CD4-positive, alpha-beta T cell treated with Interferon alpha-2 for 1 hour (primary cell): ENCODE measurements around the gene THBS4.
"Not testable (repeated sequence)": the region's sequence is repeated elsewhere in the genome, so short reads cannot be mapped to it uniquely, and the experiment has no call there.

Experiments
- DNase-seq, 2 donors: peaks; one replicate each; pipeline ENCODE4 v3.0.0-alpha.2; 2020 to 2022

The THBS4 gene

DNA sequence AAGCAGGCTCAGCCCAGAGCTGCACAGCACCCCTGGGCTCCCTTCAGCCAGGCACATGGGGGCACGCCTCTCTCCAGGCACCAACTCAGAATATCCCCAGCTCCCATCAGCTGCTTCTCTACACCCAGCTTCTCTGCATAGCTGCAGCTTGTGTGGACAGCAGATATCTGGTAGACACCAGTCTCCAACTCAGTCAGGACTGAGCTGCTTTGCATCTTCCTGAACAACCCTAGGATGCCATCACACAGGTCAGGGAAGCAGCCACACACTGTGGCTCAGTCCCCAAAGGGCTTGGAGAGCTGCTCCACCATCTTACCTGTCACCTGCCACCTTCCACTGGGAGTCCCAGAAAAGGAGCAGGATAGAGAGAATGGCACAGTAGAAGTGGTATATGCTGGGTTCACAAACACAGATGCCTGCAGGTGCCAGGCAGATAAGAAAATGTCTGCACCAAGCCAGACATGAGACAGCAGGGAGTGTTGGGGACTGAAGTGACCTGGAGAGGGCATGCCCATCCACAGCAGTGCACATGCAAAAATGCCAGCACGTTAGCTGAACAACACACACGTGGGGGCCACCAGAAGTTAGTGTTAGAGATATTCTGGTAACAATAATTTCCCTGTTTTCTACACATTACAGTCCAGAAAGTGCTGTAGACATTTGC, 42.0 kb downstream of the THBS4 start:
- no peak for DNase-seq

DNA sequence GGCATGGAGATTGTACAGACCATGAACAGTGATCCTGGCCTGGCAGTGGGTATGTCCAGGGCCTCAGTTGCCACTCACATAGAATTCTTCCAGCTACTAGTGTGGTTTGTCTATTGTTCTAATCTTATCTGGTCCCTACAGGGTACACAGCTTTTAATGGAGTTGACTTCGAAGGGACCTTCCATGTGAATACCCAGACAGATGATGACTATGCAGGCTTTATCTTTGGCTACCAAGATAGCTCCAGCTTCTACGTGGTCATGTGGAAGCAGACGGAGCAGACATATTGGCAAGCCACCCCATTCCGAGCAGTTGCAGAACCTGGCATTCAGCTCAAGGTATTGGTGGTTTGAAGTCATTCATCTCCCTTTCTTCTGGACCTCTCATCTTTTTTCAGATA, 43.8 kb downstream of the THBS4 start:
- no peak for DNase-seq

DNA sequence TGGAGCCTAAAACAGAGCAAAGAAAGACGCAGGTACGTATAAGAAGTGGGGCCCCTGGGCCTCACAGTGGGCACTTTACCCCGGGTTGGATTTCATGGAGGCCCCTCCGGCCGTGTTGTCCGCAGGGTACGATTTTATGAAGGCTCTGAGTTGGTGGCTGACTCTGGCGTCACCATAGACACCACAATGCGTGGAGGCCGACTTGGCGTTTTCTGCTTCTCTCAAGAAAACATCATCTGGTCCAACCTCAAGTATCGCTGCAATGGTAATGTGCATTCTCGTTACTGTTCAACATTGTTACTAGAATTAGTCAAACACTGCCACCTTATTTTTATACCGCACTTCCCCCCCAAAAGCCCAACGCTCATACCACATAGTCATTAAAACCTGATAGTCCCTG, 47.1 kb downstream of the THBS4 start:
- DNase-seq, result no peak

DNA sequence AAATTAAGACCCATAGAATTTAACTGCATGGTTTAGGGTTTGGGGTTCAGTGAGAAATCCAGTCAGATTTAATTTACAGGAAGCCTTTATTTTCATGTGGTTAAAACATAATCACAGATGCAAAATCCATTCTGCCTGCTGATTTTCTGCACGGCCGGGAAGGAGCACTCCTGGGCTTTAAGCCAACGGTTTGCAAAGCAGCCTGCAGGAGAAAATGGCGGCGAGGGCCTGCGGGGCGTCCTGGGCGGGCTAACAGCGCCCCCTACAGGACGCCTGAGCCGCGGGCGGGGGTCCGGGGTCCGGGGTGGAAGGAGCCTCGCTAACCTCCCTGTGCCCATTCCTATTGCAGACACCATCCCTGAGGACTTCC, 47.6 kb downstream of the THBS4 start:
- DNase-seq, result peak; percentile 43 to 60

DNA sequence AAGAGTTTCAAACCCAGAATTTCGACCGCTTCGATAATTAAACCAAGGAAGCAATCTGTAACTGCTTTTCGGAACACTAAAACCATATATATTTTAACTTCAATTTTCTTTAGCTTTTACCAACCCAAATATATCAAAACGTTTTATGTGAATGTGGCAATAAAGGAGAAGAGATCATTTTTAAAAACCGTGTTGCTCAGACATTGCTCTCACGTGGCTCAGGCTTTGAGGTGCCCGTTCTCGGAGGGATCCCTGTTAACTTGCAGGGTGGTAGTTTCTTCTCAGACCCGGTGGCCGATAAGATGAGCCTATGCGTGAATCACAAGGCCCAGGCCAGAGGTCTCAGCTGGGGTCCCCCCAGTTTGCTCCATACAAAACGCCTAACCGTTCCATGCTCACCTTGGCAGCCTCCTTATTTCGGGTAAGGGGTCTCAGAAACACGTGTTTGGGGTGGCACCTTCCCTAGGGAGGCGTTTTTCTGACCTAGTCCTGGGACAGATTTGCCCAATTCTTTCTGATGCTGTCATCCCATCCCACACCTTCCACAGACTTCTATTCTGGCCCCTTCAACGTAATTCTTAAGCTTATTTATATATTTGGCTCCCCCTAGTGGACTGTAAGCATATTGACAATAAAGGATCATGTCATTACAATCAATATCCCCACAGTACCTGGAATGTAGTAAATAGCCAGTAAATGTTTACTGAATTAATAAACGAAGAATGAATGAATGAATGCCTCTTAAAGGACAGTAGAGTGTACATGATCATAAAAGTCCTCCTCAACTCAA, 48.1 kb downstream of the THBS4 start:
- peak in 1 of 2 donors; percentile 63 for DNase-seq

DNA sequence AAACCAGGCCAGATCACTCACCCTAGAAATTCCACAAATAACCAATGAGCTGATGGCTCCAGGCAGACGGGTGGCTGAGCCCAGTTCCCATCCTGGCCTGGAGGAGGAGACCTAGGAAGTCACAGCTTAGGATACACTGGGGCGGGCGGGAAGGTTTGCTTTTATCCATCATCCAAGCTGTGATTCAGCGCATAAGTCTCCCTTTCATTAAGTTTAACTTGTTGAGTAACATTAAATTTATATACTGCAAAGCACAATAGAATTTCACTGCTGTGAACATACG, 55.7 kb downstream of the THBS4 start:
- DNase-seq, result no peak

DNA sequence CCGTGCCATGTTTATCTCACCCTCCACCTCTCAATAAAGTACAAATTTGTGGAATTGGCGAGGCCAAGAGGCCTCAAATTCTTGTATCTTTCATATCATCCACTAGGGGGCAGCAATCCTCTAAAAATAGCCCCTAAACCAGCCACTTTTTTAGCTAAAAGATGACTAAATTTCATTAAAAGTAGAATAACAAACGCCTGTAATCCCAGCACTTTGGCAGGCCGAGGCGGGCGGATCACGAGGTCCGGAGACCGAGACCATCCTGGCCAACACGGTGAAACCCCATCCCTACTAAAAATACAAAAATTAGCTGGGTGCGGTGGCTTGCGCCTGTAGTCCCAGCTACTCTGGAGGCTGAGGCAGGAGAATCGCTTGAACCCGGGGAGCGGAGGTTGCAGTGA, 56.6 kb downstream of the THBS4 start:
- DNase-seq, result peak; percentile 27 to 77

DNA sequence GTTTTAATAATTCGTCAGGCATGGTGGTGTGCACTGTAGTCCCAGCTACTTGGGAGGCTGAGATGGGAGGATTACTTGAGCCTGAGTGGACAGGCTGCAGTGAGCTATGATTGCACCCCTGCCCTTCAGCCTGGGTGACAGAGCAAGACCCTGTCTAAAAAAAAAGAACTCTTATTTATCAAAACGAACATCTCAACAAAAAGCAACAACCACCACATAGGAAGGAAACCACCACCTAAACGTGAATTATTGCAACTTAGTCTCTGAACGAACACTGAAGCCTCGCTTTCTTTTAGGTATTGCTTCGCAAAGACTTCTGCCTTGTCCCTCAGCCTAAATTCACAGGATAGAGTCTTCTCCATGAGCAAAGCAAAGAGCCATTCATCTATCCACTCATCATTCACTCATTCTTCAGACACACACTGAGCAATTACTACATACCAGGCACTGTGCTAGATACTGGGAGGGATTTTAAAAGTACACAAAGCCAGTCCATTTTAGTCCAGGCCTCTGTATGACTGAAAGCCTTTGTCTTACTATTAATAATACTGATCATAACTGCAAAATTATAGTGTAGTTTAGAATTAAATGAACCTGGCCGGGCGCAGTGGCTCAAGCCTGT, 57.4 kb downstream of the THBS4 start:
- no peak for DNase-seq

DNA sequence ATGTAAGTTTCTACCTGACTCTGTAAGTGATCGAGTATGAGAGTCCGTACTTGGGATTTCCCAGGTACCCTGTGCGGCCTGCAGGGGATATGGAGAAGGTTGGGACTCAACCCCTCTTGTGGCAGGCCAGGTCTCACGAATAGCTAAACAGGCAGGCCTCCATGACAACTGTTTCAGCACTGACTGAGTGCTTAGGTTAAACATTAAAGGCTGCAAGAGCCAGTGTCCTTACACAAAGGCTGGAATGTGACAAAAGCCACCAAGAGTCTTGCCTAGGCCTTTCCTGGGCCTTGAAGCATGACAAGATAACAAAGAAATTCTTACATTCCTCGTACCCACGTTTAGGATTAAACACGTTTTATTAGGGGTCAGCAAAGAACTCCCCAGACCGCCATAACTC, 58.6 kb downstream of the THBS4 start:
- DNase-seq, result no peak

DNA sequence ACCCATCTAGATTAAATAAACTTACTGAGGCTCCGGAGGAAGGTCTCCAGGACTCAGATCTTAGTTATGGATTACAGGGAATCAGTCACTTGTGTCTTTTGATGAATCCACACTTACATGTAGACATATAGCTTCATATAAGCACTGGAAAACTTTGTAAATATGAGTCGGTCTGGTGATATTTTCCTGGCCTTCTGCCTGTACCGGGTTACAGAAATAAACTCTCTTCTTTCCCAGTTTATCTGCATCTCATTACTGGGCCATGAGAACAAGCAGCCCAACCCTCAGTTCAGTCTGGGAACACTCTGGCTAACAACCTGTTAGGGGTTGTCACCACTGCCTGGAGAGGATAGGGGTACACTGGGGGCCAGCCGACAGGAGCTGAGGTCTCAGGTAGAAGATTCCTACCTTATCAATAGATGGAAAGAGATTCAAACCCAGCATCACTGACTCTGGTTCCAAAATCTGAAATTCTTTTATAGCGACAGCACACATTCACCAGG, 59.1 kb downstream of the THBS4 start:
- DNase-seq, result no peak

DNA sequence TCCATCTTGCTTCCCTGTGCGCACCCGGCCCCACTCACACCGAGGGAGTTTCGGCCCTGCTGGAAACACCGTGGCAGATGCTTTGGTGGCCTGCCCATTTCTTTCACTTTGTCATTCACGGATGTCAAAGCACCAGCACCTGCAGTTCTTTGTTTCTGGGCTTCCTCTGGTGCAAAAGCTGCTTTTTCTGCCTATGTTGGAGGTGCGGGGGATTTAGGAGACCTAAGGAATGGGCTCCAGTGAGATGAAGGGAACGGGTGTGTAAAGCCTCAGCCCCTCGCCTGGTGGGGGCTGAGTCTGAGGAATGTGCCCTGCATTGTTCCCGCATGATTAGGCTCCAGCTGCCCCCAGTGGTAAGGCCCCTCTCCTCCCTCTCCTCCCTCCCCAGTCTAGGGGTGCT, 62.3 kb downstream of the THBS4 start:
- DNase-seq, result no peak

DNA sequence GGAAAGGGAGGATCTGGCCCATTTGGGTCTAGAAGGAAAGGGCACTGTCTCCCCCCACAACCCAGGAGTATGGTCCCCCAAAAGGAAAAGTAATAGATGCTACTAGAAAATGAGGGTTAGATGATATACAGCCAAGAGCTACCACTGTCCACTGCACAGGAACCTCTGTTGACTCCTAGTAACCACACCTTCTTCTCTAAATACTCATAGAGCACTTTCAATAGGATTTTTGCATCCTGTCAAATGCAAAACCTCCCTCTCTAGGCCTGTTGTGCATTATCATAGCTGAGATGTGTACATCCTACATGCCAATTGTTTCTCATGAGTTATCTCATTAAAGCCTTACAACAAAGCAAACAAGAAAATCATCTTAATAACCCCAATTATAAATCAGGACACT, 66.8 kb downstream of the THBS4 start:
- no peak for DNase-seq

DNA sequence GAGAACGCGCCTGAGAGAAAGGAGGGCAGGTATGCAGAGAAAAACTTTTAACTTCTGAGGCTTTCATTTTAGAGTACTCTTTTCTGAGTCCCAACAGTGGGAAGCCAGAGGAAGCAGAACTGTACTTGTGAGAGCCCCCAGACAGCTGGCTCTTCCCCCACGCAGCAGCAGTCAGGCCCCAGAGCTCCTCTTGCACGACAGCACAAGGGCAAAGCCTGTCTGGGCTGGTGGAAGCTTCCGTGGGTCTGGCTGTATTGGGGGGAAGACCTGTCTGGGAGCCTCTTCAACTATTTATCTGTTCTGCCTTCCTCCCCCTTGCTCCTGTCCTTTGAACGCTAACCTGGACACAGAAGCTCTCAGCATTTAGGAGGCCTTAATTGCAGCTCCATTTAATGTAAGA, 68.2 kb downstream of the THBS4 start:
- no peak for DNase-seq

DNA sequence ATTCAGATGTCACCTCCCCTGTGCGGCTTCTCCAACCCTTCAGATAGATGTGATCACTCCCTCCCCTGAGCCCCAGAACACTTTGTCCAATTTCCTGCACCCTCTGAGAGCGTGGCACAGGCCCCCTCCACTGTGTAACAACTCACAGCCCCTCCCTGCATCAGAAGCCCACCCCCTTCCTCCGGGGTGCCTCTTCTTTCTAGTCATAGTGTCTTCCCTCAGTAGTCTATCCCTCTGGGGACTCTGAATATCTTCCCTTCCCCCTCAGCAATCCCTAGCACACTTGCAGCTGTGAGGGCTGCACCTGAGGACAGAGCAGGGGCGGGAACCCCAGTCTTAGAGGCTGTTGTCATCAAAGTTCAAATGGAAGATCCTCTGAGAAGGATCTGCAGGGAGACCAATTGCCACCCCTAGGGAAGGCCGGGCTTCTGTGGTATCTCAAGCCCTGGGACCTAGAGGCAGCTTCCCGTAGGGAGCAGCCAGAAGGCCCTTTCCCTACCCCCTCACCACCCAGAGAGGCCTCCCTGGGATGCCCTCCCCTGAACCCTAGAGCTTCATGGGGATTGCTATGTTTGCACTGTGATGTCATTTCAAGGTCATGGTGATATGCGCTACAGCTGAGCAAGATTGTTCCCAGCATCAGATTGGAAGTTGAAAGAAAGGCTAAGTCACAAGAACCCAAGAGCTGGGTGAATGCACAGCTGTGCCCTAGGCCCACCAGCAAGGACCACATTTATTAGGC, 70.7 kb downstream of the THBS4 start:
- DNase-seq, result no peak

DNA sequence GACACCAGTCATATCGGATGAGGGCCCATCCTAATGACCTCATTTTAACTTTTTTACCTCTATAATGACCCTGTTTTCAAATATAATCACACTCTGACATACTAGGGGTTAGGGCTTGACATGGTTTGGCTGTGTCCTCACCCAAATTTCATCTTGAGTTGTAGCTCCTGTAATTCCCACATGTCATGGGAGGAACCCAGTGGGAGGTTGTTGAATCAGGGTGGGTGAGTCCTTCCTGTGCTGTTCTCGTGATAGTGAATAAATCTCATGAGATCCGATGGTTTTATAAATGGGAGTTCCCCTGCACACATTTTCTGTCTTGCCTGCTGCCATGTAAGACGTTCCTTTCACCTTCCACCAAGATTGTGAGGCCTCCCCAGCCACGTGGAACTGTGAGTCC, 71.8 kb downstream of the THBS4 start:
- no peak for DNase-seq

DNA sequence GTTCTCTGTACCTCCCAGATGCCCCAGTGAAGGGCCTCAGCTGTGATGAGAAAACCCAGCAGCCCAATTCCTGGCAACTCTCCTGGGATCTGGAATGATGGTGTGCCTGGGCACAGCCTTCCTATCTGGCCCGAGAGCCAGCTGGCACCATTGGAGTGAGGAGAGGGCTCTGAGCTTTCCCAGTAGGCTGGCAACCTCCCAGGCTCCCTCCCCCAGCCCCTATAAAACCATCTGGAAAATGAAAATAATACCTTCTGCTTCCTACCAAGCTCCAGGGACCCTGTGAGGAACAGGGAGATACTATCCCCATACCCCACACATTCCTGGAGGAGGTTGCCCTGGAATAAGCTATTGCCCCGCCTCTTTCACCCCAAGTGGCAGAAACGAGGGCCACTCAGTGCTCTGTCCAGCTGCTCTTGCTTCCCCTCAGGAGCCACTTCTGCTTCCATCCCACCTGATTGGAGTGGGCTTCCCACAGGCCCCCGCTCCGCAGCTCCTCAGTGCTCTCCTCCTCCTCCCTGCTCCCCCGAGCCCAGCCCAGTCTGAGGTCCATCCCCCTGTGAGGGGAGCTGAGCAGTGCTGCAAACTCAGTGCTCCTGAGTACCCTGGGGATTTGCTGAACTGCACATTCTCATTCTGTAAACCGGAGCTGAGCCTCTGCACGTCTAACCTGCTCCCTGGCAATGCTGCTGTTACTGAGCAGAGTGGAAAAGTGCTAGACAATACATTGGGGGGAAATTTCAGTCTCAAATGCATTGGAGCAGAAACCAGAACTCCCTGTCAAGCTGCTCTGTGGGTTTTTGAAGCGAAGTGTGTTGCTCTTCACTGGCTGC, 74.7 kb downstream of the THBS4 start:
- no peak for DNase-seq

DNA sequence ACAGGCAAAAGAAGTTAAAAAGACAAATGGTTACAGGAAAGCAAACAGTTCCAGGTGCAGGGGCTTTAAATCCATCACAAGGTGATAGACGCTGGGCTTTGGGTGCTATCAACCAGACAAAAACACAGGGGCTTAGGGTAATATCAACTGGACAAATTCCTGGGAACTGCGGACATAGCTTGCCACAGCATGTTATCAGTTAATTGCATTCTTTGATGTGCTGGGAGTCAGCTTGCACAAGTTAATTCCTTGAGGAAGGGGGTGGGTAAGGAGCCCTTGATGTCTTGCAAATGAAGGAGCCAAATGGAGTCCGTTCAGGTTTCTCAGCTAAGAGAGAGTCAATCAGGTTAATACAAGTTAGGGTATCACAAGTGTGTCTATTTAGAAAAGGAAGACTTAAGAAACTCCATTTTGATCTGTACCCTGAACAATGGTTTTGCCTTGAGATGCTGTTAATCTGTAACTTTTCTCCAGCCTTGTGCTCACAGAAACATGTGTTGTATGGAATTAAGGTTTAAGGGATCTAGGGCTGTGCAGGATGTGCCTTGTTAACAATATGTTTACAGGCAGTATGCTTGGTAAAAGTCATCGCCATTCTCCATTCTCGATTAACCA, 76.3 kb downstream of the THBS4 start:
- not testable (repeated sequence) for DNase-seq

DNA sequence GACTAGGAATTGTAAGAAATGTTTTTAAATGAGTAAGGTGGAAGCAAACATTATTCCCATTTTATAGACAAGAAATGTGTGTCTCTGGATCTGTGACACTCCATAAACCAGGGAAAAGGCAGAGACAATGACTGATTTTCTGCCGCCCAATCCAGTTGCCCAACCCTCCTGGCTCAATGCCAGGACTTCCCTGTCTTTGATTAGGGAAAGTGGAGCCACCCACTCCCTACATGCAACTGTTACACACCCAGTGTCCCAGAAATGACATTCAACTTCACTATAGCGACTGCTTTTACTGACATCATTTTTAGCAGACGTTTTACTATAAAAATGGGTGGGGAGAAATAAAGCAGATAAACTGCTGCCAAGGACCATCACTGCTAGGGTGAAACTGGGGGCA, 79.7 kb downstream of the THBS4 start:
- no peak for DNase-seq

DNA sequence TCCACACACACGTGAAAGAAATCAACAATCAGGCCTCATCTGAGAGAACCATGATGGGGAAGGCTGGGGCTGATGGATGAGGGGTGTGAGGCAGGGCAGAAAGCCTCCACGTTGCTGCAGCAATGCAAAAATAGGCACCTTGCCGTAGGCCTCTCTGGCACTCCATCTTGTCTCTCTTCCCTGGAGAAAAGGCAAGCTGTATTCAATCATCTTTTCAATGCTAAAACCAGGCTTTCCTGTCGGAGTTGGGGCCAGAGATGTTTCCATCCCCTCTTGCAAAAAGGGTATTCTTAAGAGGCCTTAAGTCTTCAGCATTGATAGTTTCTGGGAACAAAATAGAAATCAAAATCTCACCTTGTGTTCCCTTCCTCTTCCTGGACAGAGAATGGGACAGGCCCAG, 80.9 kb downstream of the THBS4 start:
- no peak for DNase-seq

DNA sequence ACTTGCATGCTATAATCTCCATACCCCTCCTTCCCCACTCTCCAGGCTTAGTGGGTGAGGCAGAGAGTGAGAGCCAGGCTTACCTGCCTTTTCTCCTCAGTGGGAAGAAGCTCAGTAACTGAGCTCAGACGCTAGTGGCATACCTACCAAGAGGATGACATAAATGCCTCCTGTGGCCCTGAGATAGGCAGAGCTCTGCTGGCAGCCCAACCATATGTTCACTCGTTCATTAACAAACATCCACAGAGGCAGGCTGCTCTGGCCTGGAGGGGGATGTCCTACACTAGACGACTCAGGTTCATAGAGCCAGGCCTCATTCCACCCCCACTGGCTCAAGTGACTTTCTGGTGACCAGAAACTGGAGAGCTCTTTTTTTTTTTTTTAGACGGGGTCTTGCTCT, 81.3 kb downstream of the THBS4 start:
- DNase-seq, result no peak

DNA sequence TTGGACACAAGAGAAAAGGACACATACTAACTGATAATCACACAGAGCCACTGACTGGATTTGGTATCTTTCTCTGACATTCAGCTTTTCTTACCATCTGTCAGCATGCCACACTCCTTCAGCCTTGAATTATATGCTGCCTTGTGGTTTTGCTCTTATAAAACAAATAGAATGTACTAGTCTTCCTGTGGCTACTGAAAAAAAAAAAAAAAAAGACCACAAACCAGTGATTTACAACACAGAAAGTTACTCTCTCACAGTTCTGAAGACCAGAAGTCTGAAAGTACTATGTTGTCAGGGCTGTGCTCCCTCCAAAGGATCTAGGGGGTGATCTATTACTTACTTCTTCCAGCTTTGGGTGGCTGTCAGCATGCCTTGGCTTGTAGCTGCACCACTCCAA, 82.3 kb downstream of the THBS4 start:
- no peak for DNase-seq

DNA sequence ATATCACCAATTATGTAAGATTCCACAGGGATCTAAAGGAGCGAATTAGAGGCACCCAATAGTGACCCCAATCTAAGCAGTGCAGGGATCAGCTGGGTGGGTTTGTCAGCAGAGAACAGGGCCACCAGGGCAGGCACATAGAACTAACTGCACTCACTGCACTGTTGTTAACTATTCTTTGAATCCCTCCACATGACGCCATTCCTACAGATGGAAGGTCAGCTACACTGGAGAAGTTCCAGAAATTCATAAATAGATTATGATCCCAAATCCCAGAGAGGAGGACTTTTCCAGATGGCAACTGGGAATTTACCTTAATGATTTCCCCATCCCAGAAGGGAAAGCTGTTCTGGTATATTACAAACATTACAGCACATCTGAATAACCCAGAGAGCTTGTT, 84.2 kb downstream of the THBS4 start:
- DNase-seq, result no peak
